ENCODE data around the gene SPRR2G. TPM values are rescaled to one million over a fixed set of nuclear protein-coding genes. Genes with fewer than 3 reads are reported as not detected.
"Not testable (repeated sequence)": the region's sequence is repeated elsewhere in the genome, so short reads cannot be mapped to it uniquely, and the experiment has no call there.

The SPRR2G gene
- total RNA-seq, 1 experiment from 2014 or later = not detected

- no peaks in the 10 kb centered on the region for H3K9me3 ChIP-seq (ENCODE audit: control insufficient read depth, low read depth, low read length)
- no peak overlapping the region for H2BK120ac ChIP-seq (ENCODE audit: low read depth, low read length, poor library complexity, severe bottlenecking)
- peaks cover 5% of the 10 kb centered on the region for H3K4me1 ChIP-seq (ENCODE audit: insufficient read depth, low read length)
- no peak for DNase-seq
- H3K27ac ChIP-seq (ENCODE audit: insufficient read length, low read depth, low read length) = no peak overlapping the region
- no CpG with 5 or more reads among the region's 3 CpGs for WGBS (ENCODE audit: extremely low coverage, insufficient read length, low lambda C conversion rate)
- no peak overlapping the region for H3T11ph ChIP-seq (ENCODE audit: low read length)
- H2AFZ ChIP-seq (ENCODE audit: low read length) = no peak overlapping the region
- H3K23ac ChIP-seq (ENCODE audit: insufficient read length, low read depth, low read length) = no peak overlapping the region
- Mint-ChIP-seq H3K9me3 (peaks cover 12 to 18% of the 10 kb centered on the region in 2 experiments), H3K27ac (no peak overlapping the region), H3K4me1 (peaks cover 27 to 30% of the 10 kb centered on the region in 2 experiments), H3K27me3 (ENCODE audit: low read depth) (peaks cover 12% of the 10 kb centered on the region), H3K36me3 (ENCODE audit: insufficient read depth in 1 of 3, low read depth in 3 of 3) (peaks cover 2 to 11% (median 9%) of the 10 kb centered on the region in 3 experiments; a peak in 6 of 7 replicates), H3K4me3 (no peak overlapping the region)
- no peak overlapping the region for H2BK20ac ChIP-seq (ENCODE audit: low read depth, low read length, poor library complexity, severe bottlenecking)
- H4K20me1 ChIP-seq (ENCODE audit: control insufficient read depth, insufficient read depth, insufficient read length) = no peaks in the 10 kb centered on the region
- H2BK12ac ChIP-seq (ENCODE audit: insufficient read length, low read depth, low read length) = no peak overlapping the region
- H3K56ac ChIP-seq (ENCODE audit: insufficient read length, low read depth, low read length) = no peak overlapping the region
- no peaks in the 10 kb centered on the region for H3K79me1 ChIP-seq (ENCODE audit: insufficient read depth, low read depth, low read length, poor library complexity, severe bottlenecking)
- no peaks in the 10 kb centered on the region for H3K23me2 ChIP-seq (ENCODE audit: insufficient read length, low read depth, low read length, poor library complexity, severe bottlenecking)
- no peak overlapping the region for H2BK15ac ChIP-seq (ENCODE audit: low read depth, low read length)
- H2AK5ac ChIP-seq (ENCODE audit: insufficient read length, low read length) = no peak overlapping the region
- H3K18ac ChIP-seq (ENCODE audit: insufficient read length, low read depth, low read length) = no peak overlapping the region
- no peak overlapping the region for H4K5ac ChIP-seq (ENCODE audit: insufficient read length, low read depth, low read length)
- H3K14ac ChIP-seq (ENCODE audit: insufficient read depth, low read length) = no peak overlapping the region
- H3K4me2 ChIP-seq (ENCODE audit: insufficient read depth, insufficient read length, low read length) = no peak overlapping the region
- H3K27me3 ChIP-seq (ENCODE audit: insufficient read depth, low read length) = no peaks in the 10 kb centered on the region
- H3K9ac ChIP-seq (ENCODE audit: extremely low read depth, insufficient read length, low read length) = no peak overlapping the region
- H3K79me2 ChIP-seq (ENCODE audit: insufficient read depth, low read length) = no peaks in the 10 kb centered on the region
- H2BK5ac ChIP-seq (ENCODE audit: insufficient read length, low read length) = no peak overlapping the region
- no peak overlapping the region for H4K8ac ChIP-seq (replicated peaks; ENCODE audit: insufficient read length, low read depth, low read length)
- no peak overlapping the region for H3K4ac ChIP-seq (ENCODE audit: low read depth, low read length)
- no peak overlapping the region for H4K91ac ChIP-seq (ENCODE audit: insufficient read length, low read depth, low read length)
- TF ChIP-seq CTCF (conservative IDR thresholded peaks at IDR 0.05) = no peak
These were observed 31.2 kb downstream of the SPRR2G start for GRCh38 chr1:153119491-153119971.

- H2BK12ac ChIP-seq (ENCODE audit: insufficient read length, low read depth, low read length); H3K79me2 ChIP-seq (ENCODE audit: insufficient read depth, low read length); H2BK120ac ChIP-seq (ENCODE audit: low read depth, low read length, poor library complexity, severe bottlenecking); H3K9me3 ChIP-seq (ENCODE audit: control insufficient read depth, low read depth, low read length); H3K4me3 Mint-ChIP-seq; H3K9me3 Mint-ChIP-seq; H3K56ac ChIP-seq (ENCODE audit: insufficient read length, low read depth, low read length); H3K4me1 ChIP-seq (ENCODE audit: insufficient read depth, low read length); DNase-seq; H3K14ac ChIP-seq (ENCODE audit: insufficient read depth, low read length); H4K20me1 ChIP-seq (ENCODE audit: control insufficient read depth, insufficient read depth, insufficient read length); H3K4me2 ChIP-seq (ENCODE audit: insufficient read depth, insufficient read length, low read length); H3K9ac ChIP-seq (ENCODE audit: extremely low read depth, insufficient read length, low read length); H3K4me1 Mint-ChIP-seq; H3K23ac ChIP-seq (ENCODE audit: insufficient read length, low read depth, low read length); H4K5ac ChIP-seq (ENCODE audit: insufficient read length, low read depth, low read length); H3K4ac ChIP-seq (ENCODE audit: low read depth, low read length); H2BK5ac ChIP-seq (ENCODE audit: insufficient read length, low read length); H2BK20ac ChIP-seq (ENCODE audit: low read depth, low read length, poor library complexity, severe bottlenecking); H3K27me3 ChIP-seq (ENCODE audit: insufficient read depth, low read length); H4K8ac ChIP-seq (replicated peaks; ENCODE audit: insufficient read length, low read depth, low read length); H3K27ac ChIP-seq (ENCODE audit: insufficient read length, low read depth, low read length); H4K91ac ChIP-seq (ENCODE audit: insufficient read length, low read depth, low read length); H3T11ph ChIP-seq (ENCODE audit: low read length); H3K23me2 ChIP-seq (ENCODE audit: insufficient read length, low read depth, low read length, poor library complexity, severe bottlenecking); H3K18ac ChIP-seq (ENCODE audit: insufficient read length, low read depth, low read length); H2AFZ ChIP-seq (ENCODE audit: low read length); H3K79me1 ChIP-seq (ENCODE audit: insufficient read depth, low read depth, low read length, poor library complexity, severe bottlenecking); H2AK5ac ChIP-seq (ENCODE audit: insufficient read length, low read length); H2BK15ac ChIP-seq (ENCODE audit: low read depth, low read length); H3K36me3 Mint-ChIP-seq (ENCODE audit: insufficient read depth in 1 of 3, low read depth in 3 of 3); H3K27me3 Mint-ChIP-seq (ENCODE audit: low read depth): not testable (repeated sequence)
- peak overlapping the region in 1 of 3 experiments; percentile 37; a peak in 1 of 7 replicates for H3K27ac Mint-ChIP-seq
These were observed 35.4 kb downstream of the SPRR2G start for GRCh38 chr1:153115264-153115663.

All from H9 (cell line).